H7 (cell line): ENCODE results near the gene VSTM2B. TPM values are rescaled to one million over a fixed set of nuclear protein-coding genes. Genes with fewer than 3 reads are reported as not detected.

Experiments used
- DNase-seq: peaks from one replicate; pipeline ENCODE4 v3.0.0; 2012
- H3K27me3 ChIP-seq: 2 replicates; pipeline ENCODE4 v1.6.0; 2011; ENCODE audit warnings: mild to moderate bottlenecking, low read length; ENCODE audit not compliant: control insufficient read depth, insufficient read depth
- H3K36me3 ChIP-seq: replicated peaks from 2 replicates; pipeline ENCODE4 v1.5.1; 2011; ENCODE audit warnings: low read length; ENCODE audit not compliant: control insufficient read depth, insufficient read depth
- H3K4me3 ChIP-seq: 2 replicates; pipeline ENCODE4 v1.5.1; 2011; ENCODE audit warnings: low read depth, mild to moderate bottlenecking, control low read depth, low read length, moderate library complexity; ENCODE audit not compliant: insufficient read depth
- total RNA-seq: library from RNA; depleted of rRNA; stranded (reverse); fragments of >200 nt; shearing (Covaris generic); gene quantifications from 2 replicates; pipeline ENCODE4 v1.2.3, GENCODE V29; 2014

Gene VSTM2B
- total RNA-seq, 1 experiment from 2014 or later = 0.48 TPM

DNA sequence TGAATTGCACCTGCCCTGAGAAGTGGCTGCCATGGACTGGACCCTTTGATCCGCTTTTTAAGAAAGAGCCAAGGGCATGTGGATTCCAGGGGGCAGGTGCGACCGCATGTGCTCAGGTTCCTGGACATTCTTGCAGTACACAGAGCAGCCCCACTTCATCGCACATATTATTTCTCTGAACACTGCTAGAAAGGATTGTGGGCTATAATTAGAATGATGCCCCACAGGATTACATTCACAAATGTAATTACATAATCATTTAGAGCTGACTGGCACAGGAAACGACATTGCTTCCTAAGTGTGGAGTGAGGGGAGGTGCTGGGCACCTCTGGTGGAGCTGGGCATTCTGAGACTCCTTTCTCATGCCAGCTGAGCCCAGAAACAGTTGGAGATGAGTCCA lies 37.5 kb upstream of the VSTM2B start:
- Histone ChIP-seq H3K36me3 (no peaks in the 10 kb centered on the region), H3K4me3 (no peak overlapping the region), H3K27me3 (no peaks in the 10 kb centered on the region)
- DNase-seq = no peak

GRCh38 chr19:29489172-29489951 lies 36.4 kb upstream of the VSTM2B start:
- Histone ChIP-seq H3K27me3 (no peaks in the 10 kb centered on the region), H3K4me3 (no peak overlapping the region), H3K36me3 (no peaks in the 10 kb centered on the region)
- no peak for DNase-seq

DNA sequence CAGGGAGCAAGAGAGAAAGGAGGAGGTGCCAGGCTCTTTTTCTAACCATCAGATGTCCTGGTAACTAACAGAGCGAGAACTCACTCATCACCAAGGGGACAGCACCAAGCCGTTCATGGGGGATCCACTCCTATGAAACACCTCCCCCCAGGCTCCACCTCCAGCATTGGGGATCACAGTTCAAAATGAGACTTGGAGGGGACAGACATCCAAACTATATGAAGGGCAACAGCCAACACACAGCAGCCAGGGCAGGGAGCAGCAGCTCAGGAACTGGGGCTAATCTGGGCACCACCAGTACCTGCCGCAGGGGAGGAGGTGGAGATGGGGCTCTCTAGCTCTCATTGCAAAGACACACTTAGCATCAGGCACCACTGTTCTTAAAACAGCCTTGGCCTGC lies 34.3 kb upstream of the VSTM2B start:
- H3K27me3 ChIP-seq = no peaks in the 10 kb centered on the region
- no peak for DNase-seq
- no peaks in the 10 kb centered on the region for H3K36me3 ChIP-seq
- H3K4me3 ChIP-seq = no peak overlapping the region

DNA sequence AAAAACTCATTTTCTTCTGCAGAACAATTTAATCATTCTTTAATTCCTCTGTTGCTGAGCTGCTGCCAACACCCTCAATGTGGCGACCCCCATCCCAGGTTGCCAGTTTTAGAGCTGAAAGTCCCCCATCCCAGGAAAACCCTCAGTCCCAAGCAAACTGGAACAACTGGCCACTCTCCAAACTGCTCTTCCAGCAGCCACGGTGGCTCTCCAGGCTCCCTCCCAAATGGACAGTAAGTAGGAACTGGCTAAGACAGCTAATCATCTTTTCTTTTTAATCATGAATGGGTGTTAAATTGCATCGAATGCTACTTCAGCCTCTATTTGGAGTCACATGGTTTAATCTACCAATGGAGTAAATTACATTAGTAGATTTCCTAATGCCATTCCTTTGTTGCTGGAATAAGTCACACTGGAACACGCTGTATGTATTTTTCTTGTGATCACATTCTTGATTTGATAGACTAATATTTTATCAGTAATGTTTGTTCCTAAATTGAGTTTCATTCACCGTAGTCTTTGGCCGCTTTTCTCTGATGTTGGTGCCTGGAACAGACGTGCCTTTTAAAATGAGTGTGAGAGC lies 33.7 kb upstream of the VSTM2B start:
- no peaks in the 10 kb centered on the region for H3K36me3 ChIP-seq
- H3K27me3 ChIP-seq = no peaks in the 10 kb centered on the region
- H3K4me3 ChIP-seq = no peak overlapping the region
- DNase-seq = no peak

DNA sequence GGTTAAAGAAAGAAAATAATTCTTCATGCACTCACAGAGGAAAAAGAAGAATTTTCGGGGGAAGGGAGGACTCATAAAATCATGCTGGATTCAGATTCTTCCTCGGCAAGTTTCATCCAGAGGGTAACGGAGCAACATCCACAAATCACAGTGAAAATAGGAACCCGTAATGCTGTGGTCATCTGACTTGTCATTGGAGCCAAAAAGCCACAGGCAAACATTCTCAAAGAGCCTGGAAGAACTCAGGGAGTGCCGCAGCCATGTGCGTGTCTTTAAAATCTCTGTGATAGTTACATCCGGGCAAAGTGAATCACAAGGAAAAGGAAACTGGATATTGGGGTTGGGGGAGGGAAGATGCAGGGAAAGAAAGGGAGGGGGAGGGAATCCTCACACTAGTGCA lies 33.0 kb upstream of the VSTM2B start:
- Histone ChIP-seq H3K27me3 (no peaks in the 10 kb centered on the region), H3K36me3 (no peaks in the 10 kb centered on the region), H3K4me3 (no peak overlapping the region)
- DNase-seq = no peak

GRCh38 chr19:29495091-29495490 lies 30.7 kb upstream of the VSTM2B start:
- DNase-seq = no peak
- no peak overlapping the region for H3K4me3 ChIP-seq
- no peaks in the 10 kb centered on the region for H3K36me3 ChIP-seq
- no peaks in the 10 kb centered on the region for H3K27me3 ChIP-seq

DNA sequence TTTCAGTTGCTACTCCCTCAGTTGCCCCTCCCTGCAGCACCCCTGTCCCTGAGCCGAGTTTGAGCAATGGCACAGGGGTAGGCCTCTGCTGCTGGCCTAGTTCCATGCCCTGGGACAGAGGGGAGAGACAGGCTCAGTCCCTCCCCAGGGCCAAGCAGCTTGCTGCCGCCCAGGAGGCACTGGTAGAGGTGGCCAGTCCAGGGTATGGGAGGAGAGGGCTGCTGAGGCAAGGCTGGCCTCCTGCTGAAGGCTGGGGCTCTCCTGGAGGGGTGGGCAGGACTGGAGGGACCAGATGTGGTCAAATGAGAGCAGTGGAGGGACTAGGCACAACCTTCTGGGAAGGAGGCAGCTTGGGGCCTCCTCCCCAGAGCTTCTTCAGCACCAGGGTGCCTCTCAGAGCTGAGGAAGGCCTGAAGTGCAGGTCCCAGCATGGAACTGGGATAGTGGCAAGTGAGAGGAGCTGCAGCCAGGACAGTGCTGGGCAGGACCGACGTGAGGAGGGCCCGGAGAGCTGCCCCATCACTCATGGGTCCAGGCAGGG lies 29.8 kb upstream of the VSTM2B start:
- DNase-seq = no peak
- H3K36me3 ChIP-seq = no peaks in the 10 kb centered on the region
- H3K4me3 ChIP-seq = no peak overlapping the region
- no peaks in the 10 kb centered on the region for H3K27me3 ChIP-seq

DNA sequence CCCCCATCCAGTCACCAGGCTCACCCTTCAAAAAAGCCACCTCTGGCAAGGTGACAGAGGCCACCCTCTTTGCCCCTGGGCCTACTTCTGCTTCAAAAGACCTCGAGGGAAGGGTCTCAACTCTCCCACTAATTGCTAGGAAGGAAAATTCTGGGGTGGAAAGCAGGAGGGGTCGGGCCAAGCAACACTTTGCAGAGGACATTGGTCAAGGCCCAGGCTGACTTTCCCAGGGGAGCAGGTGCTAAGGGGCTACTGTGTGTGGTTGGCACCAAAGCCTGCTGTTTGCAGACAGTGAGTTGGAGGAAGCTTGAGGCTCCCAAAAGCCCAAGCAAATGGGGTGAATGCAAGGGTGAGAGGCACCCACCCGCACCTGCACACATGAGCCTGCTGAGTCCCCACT lies 28.6 kb upstream of the VSTM2B start:
- Histone ChIP-seq H3K36me3 (no peaks in the 10 kb centered on the region), H3K4me3 (no peak overlapping the region), H3K27me3 (no peaks in the 10 kb centered on the region)
- DNase-seq = no peak

DNA sequence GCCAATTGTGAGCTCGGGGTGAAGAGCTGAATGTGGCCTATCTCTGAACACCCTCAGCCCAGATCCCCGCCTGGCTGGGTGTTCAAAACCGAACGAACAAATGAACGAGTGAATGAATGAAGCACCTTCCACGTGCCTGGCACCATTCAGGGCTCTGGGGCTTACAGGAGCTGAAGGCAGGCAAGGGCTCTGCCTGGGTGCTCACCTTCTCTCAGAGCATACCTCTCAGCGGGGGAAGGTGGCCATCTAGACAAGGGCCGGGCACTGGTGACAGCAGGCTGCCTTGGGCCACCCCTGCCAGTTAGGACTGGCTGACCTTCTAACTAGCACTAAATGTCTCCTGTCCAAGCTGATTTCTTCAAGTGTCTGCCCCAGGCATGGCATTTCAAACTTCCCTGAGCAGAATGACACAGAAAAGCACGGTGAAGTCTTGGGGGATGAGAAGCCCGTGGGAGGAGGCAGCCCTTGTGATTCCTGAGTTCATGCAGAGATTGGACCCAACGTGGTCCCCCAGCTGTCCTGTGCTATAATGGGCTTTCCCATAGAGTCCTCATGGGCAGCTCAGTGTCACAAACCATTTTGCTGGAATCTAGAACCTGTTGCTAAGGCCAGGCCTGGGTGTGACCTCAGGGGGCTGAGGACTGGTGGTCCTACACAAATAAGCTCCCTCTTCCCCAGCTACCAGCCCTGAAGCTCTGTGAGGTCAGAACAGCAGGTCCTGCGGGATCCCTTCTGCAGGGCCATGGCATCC lies 27.9 kb upstream of the VSTM2B start:
- H3K4me3 ChIP-seq = no peak overlapping the region

GRCh38 chr19:29499261-29499920 lies 26.4 kb upstream of the VSTM2B start:
- DNase-seq = peak; percentile 39
- Histone ChIP-seq H3K4me3 (no peak overlapping the region), H3K27me3 (no peaks in the 10 kb centered on the region), H3K36me3 (no peaks in the 10 kb centered on the region)

More for the DNA sequence above, 27.9 kb upstream of the VSTM2B start:
- DNase-seq = peak; percentile 34
- H3K27me3 ChIP-seq = no peaks in the 10 kb centered on the region
- no peaks in the 10 kb centered on the region for H3K36me3 ChIP-seq

DNA sequence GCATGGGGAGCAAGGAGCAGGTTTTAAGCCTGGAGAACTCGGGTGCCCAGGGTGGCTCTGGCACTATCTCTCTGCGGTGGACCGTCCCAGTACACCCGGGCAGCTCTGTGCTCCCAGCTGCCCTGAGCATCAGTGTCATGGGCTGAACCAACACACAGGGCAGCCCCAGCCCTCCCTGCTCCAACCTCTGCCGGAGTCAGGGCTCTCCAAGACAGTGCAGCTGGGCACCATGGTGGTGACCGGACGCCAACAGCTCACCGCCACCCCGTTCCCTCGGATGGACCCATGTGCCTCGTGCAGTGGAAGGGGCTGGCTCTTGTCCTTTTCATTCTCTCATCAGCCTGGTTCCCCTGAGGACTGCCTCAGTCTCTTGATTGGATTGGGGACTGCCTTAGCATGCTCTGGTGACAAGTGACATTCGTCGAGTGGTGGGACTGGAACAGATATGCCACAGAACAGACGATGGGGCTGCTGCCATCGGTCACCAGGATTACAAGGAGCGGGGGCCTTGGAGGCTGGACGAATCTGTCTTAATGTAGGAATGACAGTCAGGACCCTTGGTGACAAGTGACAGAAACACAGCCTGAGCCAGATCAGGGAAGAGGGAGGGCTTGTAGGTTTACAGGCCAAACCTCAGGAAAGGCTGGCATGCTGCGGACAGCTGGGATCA lies 25.7 kb upstream of the VSTM2B start:
- Histone ChIP-seq H3K4me3 (no peak overlapping the region), H3K36me3 (no peaks in the 10 kb centered on the region), H3K27me3 (no peaks in the 10 kb centered on the region)
- DNase-seq = no peak

- Histone ChIP-seq H3K36me3 (no peaks in the 10 kb centered on the region), H3K27me3 (no peaks in the 10 kb centered on the region), H3K4me3 (no peak overlapping the region)
- DNase-seq = peak; percentile 38
Measured at GRCh38 chr19:29501816-29502580, 23.8 kb upstream of the VSTM2B start.

GRCh38 chr19:29502581-29502850 lies 23.3 kb upstream of the VSTM2B start:
- no peak for DNase-seq
- no peak overlapping the region for H3K4me3 ChIP-seq
- H3K27me3 ChIP-seq = no peaks in the 10 kb centered on the region
- H3K36me3 ChIP-seq = no peaks in the 10 kb centered on the region
